NCI-H82 treated with DMSO at 0.1 percent for 48 hours (cell line): ENCODE results near the gene RGMB.

ENCODE experiments used
- DNase-seq: peaks from one replicate; lab custom pipeline; 2025; ENCODE audit not compliant: unreplicated experiment; lab: John Stamatoyannopoulos, UW

Gene RGMB

DNA sequence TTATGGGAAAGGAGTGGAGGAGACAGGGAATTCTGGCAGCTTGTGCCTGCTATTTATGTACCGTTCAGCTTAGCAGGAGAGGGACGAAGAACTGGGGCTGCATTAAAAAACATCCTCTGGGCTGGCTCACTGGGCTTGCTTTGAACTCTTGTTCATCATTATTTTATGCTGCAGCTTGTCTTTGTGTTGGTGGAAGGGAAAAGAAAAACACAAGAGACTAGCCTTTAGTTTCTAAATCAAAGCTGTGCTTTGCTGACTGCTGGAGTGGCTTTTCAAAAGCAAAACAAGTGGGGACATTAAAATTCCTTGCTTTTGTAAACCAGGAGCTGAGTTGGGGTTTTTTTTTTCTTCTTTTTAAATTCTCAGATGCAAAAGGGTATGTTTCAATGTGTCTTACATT lies 5.9 kb upstream of the RGMB start:
- no peak for DNase-seq

DNA sequence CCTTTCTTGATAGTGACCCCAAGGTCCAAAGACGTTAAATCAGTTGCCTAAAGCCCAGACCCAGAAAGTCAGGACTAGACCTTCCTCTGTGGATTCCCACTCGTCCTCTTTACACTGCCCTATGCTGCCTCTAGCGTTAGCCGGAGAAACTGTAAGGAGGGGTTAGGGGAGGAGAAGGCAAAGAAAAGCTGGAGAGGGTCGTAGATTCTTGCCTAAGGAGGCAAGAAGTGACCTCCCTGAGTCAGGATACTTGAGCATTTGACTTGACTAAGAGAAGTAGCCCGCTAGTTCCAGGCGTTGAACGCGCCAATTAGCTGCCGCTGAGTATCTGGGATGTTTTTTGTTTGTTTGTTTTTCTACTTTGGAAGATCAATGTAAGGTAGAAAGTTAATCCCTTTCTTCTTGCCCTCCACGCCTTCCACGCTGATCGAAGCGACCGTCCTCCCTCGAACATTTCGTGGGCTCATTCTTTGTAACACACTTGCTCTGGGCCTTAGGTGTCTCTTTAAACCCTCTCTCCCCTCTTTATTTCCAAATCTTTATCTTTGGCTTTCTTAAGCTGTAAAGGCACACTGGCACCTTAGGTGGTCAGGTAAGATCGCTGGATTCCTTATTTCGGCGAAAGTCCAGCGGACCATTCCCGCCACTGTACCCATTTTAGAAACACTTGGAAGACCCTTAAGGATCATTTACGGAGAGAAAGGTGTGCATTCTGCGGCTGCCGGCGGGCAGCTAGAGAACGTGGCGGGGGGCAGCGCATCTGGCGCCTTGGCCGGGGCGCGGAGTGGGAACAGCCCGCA lies 5.1 kb upstream of the RGMB start:
- DNase-seq = peak; percentile 46

DNA sequence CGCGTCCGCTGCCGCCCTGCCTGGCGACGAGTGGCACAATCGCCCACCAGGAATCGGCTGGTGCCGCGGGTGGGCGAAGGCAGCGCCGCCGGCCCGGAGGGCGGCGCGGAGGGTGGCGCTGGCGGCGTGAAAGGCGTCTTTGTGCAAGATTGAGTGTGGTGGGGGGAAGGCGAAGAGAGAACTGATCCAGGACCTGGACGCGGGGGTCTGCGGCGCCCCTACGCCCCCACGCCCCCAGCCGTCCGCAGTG lies 4.6 kb upstream of the RGMB start:
- DNase-seq = no peak

- DNase-seq = no peak
These were observed 4.1 kb upstream of the RGMB start for GRCh38 chr5:98769210-98769958.

DNA sequence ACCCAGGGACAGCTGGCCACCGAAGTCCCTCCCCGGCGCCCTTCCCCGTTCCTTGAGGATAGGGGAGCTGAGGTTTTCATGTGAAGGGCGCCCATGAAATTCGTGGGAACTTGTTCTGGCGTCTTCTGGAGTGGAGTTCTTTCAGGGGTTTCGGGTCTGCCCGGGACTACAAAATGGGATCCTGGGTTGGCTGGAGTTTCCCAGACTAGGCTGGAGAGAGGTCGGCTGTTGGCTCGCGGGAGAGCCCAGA lies 3.6 kb upstream of the RGMB start:
- DNase-seq = no peak

GRCh38 chr5:98770209-98770910 lies 3.1 kb upstream of the RGMB start:
- DNase-seq = peak; percentile 27

- DNase-seq = no peak
These were observed 2.5 kb upstream of the RGMB start for GRCh38 chr5:98770911-98771322.

DNA sequence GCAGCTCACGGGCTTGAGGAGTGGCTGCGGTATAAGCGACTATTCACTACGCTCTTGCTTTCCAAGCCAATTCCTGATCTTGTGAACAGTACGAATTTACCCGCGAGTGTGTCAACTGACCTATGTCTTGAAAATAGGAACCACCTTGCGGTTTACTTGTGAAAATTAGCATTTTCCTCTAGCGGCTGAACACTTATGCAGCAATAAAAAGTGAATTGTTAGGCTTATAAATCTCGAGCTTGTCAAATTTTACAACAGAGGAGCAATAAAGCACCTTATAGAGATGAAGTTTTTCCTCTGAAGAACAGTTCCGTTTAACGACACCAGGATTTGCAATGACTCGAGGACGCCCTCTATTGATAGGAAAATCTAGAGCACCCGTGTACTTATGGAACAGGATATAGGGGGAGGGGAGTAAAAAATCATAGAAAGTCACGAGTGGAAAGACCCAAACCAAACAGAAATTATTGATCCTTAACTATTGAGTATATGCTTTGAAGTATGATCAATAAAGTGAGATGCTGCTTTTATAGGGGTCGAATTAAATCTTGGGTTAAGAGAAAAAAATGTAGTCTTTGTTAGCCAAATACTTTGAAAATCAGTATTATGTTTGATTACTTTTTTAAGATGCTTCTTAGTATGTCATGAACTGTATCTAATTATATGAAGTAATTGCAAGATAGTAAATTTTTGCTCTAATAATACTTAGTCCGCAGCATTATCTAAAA lies 1.9 kb upstream of the RGMB start:
- DNase-seq = peak; percentile 82

DNA sequence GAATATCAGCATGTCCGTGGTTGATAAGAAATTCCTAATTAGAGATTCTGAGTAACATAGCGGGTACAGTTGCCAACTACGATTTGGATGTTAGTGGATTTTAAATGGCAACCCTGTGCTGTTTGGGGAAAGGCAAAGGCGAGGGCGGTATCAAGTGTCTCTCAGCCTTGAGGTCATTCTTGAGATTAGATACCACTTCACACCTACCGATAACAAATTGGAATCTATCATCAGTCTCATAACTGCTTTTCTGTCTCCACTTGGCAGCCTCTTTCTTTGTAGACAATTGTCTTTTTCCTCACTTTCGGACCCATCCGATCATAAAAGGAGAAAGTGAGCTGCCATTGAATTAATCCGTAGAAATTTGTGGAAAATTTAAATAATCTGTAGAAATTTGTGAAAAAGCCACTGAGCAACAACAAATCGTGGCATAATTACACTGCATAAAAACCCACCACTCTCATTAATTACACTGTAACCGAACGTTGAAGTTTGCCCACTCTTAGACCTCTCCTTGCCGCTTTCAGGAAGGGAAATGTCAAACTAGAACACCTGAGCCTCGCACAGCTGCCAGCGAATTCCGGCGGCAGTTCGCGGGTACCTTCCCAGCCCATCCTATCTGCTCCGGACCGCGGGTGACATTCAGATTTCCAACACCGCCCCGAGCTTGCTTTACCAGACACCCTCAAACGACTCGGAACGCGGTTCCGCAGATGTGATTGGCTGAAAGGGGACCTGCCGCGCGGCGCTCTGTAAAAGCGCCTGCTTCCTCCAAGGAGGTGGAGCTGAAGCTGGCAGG lies 849 bp upstream of the RGMB start:
- DNase-seq = peak; percentile 43

- DNase-seq = no peak
These were observed 324 bp upstream of the RGMB start for GRCh38 chr5:98773214-98773463.

DNA sequence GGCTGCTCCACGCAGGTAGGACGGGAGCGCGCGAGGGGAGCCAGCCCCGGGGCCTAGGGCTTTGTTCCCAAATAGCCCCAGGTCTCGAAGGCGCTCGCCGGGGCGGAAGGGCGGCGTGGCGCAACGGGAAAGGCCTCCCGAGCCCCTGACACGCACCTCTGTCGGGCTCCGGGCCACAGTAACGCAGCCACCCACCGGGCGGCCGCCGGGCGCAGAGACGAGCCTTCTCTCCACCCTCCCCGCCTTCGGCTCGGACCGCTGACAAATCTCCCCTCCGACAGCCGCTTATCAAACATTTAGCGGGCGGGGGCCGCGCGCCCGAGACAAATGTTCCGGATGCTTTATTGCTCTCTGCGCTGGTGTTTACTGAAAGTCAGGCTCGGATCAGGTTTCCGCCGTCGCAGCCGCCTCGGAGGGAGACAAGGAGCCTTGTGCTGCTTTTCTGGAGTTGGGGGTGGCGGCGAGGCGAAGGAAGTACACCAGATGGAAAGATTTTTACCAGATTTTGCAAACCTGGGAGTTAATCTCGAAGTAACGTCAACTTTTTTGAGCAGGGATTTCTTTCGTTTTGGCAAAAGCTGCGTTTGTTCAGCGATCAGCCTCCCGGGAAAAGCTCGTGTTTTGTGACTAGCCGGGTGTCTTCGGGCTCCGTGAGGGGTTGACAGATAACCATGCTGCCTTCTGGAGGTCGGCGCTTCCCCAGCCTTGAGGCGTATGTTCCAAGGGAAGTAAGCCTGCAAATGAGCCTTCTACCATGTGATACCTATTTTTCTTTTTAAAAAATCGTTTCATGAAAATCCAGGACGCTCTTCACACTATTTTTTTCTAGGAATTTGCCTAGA lies 950 bp downstream of the RGMB start:
- no peak for DNase-seq

- DNase-seq = no peak
These were observed 2.0 kb downstream of the RGMB start for GRCh38 chr5:98775246-98776065.

DNA sequence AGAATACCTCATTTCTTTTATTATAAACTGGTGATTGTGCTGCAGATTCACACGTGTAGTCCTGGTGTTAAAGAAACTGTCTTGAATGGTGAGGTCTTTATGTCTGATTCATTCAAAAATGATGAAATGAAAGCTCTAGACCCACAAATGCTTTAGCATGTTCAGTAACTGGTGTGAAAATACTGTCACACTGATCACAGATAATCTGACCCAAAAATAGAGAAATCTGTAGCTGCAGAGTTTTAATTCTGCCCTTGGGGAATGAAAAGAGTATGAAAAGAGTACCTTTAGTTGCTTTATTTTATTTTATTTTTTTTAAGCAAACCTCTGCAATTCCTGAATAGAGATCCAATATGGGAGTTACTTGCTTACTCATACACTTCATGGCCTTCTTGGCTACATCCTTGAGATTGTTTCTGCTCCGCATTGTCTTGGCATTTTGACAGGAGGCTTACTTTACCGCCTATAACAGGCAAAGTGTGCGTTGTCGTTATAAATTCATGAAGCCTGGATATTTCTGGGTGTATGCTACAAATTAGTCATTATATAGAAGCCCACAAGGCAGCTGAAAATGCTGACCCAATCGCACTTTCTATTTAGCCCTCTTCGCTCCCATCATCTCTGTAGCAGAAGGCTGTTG lies 2.7 kb downstream of the RGMB start:
- no peak for DNase-seq

- DNase-seq = no peak
These were observed 3.8 kb downstream of the RGMB start for GRCh38 chr5:98777295-98777694.

- DNase-seq = no peak
These were observed 5.9 kb downstream of the RGMB start for GRCh38 chr5:98779264-98779877.

DNA sequence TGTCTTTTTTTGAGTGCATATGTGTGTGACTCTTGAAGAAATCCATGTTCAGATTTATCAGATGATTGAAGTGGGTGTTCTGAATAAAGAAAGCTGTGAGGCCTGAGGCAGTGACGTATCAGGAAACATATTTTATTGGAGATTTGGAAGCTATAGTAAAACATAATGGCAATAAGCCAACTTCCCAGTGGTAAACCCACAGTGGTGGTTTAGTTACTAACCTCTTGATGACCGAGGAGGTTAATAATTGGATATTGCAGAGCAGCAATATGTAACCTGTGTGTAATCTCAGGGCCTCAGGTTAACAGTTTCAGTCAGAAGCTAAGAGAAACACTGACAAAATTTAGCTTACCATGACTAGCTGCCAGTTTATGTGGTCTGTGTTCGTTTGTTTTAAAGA lies 6.9 kb downstream of the RGMB start:
- no peak for DNase-seq

DNA sequence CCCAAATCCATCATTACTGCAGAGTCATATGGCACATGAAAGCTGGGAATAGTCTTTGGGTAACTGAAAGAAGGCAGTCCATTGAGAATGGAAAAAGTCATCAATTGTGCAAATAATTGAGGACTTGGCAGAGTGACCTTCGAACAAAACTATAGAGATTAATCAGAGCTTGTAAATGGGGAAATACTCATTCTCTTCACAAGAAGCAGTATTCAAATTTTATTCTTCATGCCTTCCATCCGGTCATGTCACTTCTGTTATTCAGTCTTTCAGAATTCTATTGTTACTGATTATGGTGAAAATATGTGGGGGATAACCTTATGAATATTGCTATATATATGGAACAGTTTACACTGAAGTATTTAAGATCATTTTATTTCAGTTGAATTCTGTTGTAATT lies 8.1 kb downstream of the RGMB start:
- DNase-seq = no peak

DNA sequence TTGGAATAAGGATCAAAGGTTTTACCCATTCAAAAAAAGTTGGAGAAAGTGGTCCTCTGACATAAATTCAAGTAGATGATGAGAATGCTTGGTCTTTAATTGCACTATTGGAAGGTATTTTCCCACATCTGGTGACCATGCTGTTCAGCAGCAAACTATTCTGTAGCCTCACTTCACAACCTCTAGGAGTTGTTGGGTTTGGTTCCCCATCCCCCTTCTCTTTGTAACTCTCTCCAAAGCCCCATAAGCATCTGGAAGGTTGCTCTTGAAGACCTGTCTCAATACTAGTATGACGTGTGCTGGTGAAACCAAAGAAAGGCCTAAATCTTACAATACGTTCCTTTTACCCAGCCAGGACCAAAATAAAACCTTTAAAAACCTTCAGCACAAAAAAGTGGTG lies 8.5 kb downstream of the RGMB start:
- DNase-seq = no peak
